HuH-7 (cell line): Measurements from ENCODE around the gene INHBB.
"Not testable (repeated sequence)": the region's sequence is repeated elsewhere in the genome, so short reads cannot be mapped to it uniquely, and the experiment has no call there.

Experiments
- DNase-seq: peaks from one replicate; pipeline ENCODE4 v3.0.0; 2011; ENCODE audit warnings: low spot score

The INHBB gene

DNA sequence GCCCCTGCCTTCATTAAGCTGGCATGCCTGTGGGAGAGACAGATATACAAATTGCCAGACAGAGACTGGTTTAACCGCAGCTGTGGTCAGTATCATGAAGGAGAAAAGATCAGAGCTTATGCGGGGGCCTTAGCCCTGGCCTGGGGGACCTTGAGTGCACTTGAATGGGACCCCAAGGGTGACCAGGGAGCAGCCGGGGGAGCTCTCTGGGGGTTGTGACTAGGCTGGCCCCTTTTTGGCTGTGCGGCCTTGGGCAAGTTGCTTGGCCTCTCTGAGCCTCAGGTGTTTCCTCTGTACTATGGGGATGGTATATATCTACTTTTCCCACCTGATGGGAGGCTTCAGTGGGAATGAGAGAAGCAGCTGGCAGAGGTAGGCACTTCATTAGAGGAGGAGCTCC is 35.7 kb downstream of the INHBB start:
- no peak for DNase-seq

DNA sequence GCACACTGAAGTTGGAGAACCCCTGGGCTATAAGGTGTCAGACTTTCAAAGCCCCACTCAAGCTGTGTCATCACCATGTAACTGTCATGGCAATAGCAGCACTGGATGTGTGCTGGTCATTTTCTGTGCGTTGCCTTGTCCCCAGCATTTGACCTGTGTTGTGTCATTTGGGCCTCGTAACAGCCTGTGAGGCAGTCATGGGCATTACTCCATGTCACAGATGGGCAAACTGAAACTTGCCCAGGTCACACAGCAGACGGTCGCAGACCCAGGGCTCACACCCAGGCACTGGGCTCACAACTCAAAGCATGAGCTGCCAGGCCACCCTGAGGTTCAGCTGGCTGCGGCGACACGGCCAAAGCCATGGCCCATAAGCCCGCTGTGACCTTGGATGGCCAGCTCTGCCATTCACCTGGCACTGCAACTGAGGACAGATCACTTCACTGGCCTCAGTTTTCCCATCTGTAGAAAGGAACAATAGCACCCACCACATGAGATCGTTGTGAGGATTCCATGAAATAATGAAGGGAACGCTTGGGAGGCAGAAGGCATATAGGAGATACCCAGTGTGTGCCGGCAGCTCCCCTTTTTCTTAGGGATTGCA is 36.7 kb downstream of the INHBB start:
- DNase-seq = no peak

DNA sequence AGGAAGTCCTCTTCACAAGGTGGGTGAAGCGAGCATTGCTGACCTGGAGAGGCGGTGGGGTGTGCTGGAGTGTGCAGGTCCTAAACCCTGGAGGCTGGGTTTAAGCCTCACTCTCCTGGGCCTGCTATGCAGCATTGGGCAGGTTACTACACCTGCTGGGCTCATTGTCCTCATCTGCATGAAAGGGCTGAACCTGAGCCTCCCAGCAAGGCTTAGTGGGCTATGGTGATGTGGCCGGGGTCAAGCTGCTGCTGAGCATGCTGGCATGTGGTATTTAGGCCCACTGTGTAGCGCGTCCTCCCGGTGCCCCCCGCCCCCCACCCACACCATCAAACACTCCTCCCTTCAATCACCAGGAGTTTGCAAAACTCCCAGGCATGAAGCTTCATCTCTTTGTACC is 37.3 kb downstream of the INHBB start:
- DNase-seq = no peak

DNA sequence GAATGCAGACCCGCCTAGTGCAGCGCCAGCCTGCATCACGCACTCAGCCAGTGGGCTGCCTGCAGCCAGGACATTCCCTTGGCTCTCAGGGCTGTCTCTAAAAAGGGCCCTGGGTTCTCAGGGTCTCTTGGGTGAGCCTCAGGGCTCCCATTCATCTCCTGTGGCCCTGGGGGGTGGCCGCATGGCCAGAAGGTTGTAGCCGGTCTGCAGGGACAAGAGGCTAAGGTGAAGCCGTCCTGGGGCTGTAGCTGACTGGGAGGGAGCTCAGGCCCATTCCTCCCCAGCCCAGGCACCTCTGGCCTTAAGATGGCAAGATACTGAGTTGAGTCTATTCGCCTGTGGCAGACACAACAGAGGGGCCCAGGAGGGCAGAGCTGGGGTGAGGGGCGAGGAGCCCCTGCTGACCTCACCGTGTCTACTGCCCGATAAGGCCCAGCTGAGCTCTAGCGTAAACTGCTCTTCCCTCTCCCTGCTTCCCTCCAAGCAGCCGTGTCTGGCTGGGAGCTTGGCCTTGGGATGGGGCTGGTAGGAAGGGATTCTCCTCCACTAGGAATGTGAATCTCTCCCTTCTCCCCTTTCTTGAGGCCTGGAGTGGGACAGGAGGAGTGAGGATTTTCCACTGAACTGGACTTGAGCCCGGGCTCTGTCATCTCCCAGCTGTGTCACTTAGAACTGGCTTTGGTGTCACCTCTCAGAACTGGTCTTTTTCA is 37.9 kb downstream of the INHBB start:
- no peak for DNase-seq

DNA sequence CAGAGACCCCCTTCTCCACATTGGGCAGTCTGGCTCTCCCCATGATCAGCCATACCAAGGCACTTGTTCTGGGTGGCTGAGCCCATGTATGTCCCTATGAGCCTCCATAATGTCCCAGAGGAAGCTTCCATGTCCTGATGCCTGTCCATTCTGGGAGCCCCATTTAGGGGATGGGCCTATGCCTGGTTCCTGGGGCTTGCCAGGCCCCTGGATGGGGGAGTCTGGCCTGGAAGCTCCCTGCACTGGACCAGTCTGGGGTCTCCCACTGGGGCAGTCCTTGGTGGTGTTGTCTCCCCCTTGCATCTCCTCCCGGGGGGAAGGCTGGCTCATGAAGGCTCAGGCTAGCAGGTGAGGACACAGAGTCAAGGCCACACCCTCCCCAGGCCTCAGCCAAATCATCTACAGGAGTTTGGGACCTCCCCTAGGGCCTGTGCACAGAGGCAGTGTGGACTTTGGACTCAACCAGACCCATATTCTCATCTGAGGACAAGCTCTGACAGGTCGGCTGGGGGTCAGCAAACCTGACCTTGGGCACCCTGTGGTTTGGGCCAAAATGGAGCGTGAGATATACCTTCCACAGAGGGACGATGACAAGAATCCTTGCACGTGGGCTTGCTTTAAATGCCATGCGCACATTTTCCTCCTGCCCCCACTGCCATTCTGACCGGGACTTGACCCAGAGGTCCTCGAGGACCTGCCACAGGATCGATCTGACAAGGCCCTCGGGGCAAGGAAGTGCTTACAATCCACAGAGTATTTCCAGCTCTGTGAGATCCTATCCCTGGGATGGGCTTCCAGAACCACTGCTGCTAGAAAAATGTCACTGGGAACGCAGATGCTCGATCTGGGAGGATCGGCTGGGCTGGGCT is 38.8 kb downstream of the INHBB start:
- DNase-seq = peak; percentile 62

DNA sequence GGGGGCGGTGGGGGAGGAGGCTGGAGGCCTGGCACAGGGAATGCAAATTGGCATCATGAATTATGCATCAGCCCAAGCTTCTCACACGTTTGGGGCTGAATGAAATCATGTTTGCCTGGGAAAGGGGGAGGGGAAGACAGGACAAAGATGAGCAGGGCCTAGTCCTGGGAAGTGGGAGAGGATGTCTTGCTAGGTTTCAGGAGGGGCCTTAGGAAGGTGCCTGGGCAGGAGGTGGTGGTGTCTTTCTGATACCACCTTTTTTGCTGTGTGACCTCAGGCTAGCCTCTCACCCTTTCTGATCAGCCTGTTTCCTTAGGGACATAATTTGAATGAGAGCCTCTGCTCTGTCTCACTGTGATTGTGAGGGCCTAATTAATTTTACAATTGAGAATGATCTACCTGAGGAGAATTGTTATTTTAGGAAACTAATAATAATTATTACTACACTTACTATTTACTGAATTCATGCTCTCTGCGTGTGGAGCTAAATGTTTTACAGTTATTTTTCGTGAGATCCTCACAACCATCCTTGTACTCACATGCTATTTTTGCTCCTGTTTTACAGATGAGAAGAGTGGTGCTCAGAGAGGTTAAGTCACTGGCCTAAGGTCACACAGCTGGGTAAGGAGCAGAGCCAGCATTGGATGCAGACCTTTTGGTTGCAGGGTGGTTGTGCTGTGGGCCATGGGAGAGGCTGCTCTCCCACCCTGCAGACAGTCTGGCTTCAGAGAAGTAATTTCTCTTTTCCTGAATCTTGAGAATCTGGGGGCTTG is 39.6 kb downstream of the INHBB start:
- DNase-seq = no peak

DNA sequence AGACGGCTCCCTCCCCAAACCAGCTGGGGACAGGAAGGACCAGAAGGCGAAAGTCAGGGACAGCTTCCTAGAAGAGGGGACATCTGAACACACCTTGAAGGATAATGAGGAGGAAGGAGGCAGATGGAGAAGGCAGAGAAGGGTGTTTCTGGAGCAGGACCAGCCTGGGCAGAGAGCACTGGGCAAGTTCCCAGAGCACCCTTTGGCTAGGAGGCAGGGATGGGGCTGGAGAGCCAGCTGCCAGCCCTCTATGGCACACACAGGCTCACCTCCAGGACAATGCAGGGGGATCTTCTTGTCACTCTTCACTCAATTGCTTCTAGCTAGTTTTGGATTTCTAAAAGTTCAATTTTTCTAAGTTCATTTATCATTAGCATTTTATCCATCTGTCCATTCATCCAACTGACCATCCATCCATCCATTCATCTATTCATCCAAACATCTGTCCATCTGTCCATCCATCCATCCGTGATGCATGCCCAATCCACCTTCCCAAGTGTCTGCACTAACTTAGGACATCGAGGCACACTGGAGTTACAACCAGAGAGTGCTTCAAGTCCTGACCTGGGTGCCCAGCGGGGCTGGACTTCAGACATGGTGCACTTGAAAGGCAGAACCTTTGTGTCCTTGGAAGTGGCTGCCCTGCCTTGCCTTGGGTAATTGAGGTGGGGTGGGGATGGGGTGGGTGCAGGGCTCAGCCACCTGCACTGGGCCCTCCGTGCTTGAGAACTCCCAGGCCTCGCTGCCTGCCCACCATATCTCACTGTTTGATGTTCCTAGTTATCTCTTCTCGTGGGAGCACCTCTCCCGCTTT is 42.5 kb downstream of the INHBB start:
- DNase-seq = no peak

DNA sequence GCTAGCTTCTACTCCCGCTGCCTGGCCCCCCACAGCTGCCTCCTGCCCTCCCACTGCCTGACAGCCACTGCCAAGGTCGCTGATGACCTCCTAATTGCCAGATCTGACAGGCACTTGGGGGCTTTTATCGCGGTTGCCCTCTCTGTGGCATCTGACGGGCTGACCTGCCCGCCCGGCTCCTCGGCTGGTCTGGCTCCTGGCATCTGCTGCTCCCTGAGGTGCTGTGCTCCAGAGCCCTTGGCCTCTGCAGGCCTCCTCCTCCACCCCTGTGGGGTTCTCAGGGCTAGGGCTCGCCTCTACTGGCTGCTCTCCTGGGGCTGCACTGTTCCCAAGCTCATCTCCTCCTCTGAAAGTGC is 43.1 kb downstream of the INHBB start:
- DNase-seq = no peak

DNA sequence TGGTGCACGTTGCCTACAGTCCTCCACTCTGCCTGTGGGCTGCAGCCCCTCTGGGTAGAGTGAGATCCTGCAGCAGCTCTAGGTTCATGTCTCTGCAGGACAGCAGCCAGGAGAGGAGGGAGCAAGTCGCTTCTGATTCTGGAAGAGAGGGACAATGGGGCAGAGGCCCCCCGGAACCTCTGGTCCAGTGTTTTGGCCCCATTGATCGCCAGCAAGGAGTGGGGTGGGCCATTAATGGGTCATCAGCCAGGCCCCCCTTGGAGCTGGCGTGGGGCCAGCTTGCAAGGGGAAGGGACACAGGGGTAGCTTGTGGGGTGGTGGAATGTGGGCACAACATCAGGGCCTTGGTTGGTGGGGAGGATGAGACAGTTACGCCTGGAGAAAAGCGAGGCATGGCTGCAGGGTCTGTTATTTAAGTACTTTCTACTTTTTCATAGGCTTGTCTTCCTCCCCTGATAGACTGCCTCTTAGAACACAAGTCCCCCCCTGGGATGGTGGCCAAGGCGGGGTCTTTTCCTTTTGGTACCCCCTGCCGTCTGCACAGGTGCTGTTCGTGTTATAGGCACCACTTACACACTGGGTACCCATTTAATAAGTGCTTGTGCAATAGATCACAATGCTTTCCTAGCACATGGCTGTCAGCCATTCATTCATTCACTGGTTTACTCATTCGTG is 44.6 kb downstream of the INHBB start:
- DNase-seq = no peak

DNA sequence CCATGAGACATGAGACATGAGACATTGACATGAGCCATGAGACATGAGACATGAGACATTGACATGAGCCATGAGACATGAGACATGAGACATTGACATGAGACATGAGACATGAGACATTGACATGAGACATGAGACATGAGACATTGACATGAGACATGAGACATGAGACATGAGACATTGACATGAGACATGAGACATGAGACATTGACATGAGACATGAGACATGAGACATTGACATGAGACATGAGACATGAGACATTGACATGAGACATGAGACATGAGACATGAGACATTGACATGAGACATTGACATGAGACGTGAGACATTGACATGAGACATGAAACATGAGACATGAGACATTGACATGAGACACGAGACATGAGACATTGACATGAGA is 45.4 kb downstream of the INHBB start:
- DNase-seq = not testable (repeated sequence)

DNA sequence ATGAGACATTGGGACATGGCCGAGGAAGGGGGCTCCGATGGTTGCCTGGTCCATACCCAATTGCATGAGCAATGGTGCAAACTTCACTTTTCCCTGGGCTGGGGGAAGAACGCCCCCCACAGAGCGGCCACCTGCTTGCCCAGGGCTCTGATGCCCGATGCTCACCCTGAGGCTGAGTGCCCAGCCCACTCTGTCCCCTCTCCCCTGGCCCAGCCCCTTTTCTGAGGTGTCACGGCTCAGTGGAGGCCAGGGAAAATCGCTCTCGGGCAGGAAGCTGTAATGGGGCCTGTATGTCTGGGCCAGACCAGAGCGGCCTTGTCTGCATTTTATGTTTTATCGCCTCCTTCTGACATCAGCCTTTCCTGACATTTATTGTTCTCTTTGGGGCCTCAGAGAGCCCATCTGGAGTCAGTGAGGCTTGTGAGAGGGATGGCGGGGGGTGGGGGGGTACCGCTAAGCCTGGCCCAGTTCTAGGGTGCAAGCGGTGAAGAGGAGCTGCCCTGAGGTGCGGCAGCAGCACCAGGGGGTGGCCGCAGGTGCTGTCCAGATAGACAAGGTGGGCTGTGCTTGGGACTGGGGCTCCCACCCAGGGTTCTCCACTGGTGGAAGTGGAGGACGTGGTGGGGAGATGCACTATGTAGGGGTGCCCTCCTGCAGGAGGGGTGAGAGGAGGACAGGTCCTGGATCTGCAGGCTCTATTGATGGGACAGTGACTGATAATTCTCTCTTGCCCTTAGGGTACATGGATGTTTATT is 46.2 kb downstream of the INHBB start:
- no peak for DNase-seq

DNA sequence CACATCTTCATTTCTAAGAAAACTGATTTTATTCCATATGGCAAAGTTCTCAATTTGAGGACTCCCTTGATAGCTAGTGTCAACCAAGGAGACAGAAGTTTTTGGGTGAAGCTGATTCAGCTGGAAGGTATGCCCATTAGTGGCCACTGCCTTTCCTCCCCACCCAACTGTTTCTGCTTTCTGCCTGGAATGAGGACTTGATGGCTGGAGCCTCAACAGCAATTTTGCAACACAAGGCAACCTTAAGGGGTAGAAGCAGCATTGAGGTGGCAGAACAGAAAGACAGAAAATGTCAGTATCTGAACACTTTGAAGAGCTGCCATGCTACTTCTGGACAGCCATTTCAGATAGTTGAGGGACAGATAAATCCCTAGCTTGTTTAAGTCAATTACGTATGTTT is 47.0 kb downstream of the INHBB start:
- no peak for DNase-seq

DNA sequence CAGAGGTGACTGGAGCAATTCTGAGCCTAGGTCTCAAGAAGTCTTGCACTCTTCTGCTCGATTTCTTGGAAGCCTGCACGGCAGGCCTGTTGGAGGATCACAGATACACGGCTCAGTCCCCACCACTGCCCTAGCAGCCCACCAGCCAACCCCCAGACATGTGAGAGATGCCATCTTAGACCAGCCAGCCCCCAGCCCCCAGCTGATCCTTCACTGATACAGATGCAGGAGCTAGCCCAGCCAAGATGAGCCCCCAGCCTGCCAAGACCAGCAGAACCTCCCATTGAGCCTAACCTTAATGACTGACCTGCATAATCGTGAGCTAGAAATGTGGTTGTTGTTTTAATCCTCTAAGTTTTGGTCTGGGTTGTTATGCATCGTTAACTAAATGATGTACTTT is 47.5 kb downstream of the INHBB start:
- no peak for DNase-seq

DNA sequence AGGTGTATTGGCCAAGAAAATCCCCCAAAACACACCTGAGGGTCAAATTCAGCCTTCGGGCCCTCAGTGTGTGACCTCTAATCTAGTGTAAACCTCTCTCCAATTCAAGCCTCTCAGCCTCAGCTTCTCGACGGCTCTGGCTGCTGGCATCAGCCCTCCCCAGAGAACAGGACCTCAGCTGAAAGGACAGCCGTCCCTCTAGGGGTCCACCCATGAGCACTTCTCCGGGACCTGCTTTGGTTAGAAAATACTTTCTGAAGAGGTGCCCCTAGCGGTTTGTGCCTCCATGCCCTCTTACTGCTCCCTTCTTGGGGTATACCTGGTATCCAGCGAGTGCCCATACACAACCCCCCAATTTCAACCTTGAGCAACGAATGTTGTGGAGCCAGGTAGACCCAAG is 48.8 kb downstream of the INHBB start:
- no peak for DNase-seq

DNA sequence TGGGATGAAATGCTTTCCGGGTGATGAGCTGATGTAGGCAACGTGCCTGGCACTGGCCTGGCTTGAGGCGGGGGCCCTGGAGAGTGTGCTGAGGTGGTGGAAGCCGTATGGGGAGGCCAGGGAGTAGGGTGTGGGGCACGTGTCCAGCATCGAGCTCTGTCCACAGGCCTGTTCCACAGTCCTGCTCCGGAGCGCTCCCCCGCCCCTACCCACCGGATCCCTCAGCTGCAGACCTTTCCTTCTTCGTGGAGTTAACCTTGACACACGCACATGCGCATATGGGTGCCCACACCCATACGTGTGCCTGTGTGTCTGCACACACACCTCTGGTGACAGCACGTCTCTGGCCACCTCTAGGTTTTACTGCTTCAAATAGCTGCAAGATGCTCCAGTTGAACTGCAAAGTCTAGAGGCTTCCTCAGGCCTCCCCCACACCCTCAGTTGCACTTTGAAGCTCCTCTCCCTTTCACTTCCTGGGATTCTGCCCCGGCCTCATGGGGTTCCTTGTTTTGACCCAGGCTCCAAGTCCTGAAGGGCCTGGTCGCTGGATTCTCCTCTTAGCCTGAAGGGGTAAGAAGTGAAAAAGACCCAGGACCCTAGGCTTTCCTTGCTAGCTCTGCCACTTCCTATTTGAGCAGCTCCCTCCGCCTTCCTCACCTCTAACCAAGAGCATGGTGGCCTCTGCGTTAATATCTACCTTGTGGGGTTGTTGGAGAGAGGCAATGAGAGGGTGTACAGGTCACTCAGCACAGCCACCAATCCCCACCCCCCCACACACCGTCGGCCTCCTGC is 49.5 kb downstream of the INHBB start:
- no peak for DNase-seq

DNA sequence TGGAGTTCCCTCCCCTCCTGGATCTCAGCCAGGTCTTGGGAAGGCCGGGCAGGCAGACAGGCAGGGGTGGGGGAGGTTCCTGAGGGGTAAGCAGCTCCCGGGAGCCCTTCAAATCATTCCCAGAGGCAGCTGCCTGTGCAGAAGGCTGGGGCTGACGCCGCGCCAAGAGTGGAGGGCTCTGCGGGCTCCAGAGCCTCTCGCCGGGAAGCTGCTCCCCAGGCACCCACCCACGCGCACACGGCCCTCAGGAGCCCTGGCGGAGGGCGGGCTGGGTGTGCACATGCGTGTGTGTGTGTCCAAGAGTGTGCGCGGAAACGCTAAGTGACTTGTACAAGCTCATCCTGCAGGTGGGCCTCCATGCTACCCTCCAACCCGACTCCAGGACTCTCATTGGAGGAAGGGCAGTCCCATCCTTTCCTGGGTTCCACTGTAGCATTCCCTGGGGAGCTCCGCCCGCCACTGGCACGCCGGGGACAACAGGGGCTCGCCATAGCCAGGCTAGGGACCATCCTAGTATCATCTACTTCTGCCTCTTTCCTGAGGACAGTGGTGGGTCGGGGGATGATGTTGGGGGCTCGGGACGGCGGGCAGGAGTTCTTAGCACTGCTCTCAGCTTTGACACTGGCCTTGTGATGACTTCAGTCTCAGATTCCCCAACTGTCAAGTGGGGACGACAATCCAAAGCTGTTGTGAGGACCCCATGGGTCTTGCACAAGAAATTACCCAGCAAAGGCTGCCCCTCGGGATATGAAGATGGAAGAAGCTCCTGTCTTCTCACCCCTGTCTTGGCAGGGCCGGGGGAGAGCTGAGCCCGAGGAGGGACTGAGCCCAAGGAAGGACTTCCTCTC is 50.3 kb downstream of the INHBB start:
- no peak for DNase-seq

DNA sequence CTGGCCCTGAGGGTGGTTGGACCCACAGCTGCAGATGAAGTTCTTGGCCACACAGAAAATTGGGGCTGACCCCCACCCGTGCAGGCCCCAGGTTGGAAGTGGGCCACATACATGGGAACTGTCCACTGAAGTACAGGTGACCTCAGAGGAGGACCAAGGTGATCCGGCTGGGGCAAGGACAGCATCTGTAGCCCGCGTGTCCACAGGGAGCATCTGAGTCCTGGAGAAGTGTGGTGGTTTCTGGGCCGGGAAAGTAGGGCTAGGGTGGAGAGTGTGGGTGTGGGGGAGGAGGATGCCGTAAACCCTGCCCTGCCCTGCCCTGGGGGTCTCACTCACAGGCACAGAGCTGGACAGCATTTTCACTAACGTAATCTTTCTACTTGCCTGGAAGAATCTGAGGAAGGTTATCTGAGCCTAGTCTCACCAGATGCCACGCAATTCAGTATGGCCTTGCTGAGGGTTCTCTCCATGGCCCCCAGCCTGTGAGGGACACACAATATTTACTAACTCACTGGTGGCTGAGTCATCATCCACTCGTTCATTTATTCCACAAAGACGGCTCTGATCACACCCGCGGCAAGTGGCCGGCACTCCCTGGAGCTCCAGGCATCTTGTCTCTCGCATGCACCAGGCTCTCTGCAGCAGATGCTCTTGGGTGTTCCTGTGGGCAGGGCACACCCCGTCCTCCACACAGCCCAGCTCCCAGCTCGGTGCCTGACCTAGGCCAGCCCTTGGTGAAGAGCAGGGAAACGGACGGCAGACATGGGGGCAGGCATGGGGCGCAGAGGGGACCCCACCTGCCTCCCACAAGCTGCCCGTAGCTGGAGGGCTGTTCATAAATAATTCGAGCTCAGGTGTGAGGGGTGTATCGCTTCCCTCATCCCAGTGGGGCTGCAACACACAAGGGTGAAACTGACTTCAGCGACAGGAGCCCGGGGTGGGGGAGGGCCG is 51.2 kb downstream of the INHBB start:
- DNase-seq = no peak
